22Rv1 (cell line): ENCODE results near the gene SARS1.

Experiments
- ZFX ChIP-seq: fragments of 450-650 bp; IDR thresholded peaks from 2 replicates; pipeline ENCODE4 v1.6.1; 2017; ENCODE audit warnings: antibody characterized with exemption, borderline replicate concordance
- TF ChIP-seq, protein P1 (sequence below): fragments of 450-650 bp; IDR thresholded peaks from 2 replicates; pipeline ENCODE4 v1.5.1; 2017; ENCODE audit warnings: mild to moderate bottlenecking

GRCh38 chr1:109199710-109200109 is 14.0 kb upstream of the SARS1 start:
- TF ChIP-seq, protein P1, sequence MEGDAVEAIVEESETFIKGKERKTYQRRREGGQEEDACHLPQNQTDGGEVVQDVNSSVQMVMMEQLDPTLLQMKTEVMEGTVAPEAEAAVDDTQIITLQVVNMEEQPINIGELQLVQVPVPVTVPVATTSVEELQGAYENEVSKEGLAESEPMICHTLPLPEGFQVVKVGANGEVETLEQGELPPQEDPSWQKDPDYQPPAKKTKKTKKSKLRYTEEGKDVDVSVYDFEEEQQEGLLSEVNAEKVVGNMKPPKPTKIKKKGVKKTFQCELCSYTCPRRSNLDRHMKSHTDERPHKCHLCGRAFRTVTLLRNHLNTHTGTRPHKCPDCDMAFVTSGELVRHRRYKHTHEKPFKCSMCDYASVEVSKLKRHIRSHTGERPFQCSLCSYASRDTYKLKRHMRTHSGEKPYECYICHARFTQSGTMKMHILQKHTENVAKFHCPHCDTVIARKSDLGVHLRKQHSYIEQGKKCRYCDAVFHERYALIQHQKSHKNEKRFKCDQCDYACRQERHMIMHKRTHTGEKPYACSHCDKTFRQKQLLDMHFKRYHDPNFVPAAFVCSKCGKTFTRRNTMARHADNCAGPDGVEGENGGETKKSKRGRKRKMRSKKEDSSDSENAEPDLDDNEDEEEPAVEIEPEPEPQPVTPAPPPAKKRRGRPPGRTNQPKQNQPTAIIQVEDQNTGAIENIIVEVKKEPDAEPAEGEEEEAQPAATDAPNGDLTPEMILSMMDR: no peak
- TF ChIP-seq ZFX: no peak
